NCI-H510A (cell line): Measurements from ENCODE around the gene HTT.

Experiments
- DNase-seq: peaks from one replicate; lab custom pipeline; 2025; lab: John Stamatoyannopoulos, UW

Gene HTT

GRCh38 chr4:3248811-3249661 lies 174.6 kb downstream of the HTT start, which contains the start of gene MSANTD1:
Gene MSANTD1 (plus strand): TSS chr4:3249159. CDS start chr4:3249223, 64 bp downstream.
- no peak for DNase-seq

GRCh38 chr4:3249711-3250437 lies 175.4 kb downstream of the HTT start:
- no peak for DNase-seq

- DNase-seq = peak; percentile 49
These were observed 176.0 kb downstream of the HTT start for GRCh38 chr4:3250438-3250955.

GRCh38 chr4:3250956-3251690 lies 176.6 kb downstream of the HTT start:
- DNase-seq = no peak

GRCh38 chr4:3251691-3252479 lies 177.4 kb downstream of the HTT start:
- DNase-seq = no peak

- DNase-seq = no peak
These were observed 178.0 kb downstream of the HTT start for GRCh38 chr4:3252480-3252828.

GRCh38 chr4:3252831-3253641 lies 178.6 kb downstream of the HTT start:
- DNase-seq = no peak

GRCh38 chr4:3253808-3254207 lies 179.3 kb downstream of the HTT start:
- no peak for DNase-seq

- no peak for DNase-seq
These were observed 180.0 kb downstream of the HTT start for GRCh38 chr4:3254302-3255131.

- no peak for DNase-seq
These were observed 181.2 kb downstream of the HTT start for GRCh38 chr4:3255611-3256186.

- DNase-seq = no peak
These were observed 182.0 kb downstream of the HTT start for GRCh38 chr4:3256230-3257102.

- no peak for DNase-seq
These were observed 182.6 kb downstream of the HTT start for GRCh38 chr4:3257103-3257555.

- DNase-seq = peak; percentile 64
These were observed 183.3 kb downstream of the HTT start for GRCh38 chr4:3257556-3258482.

GRCh38 chr4:3261411-3262207 lies 187.1 kb downstream of the HTT start:
- DNase-seq = no peak

GRCh38 chr4:3262208-3263052 lies 187.9 kb downstream of the HTT start:
- no peak for DNase-seq
